HepG2 (cell line): ENCODE data around the gene UNC50. TPM values are rescaled to one million over a fixed set of nuclear protein-coding genes. Genes with fewer than 3 reads are reported as not detected.

Experiments
- HES4 ChIP-seq: sonication (generic); formaldehyde crosslinking; IDR thresholded peaks from 2 replicates; pipeline ENCODE4 v1.9.0; 2021; ENCODE audit warnings: mild to moderate bottlenecking, missing genetic modification reagents, borderline replicate concordance
- NPAS2 ChIP-seq: sonication (generic); formaldehyde crosslinking; IDR thresholded peaks from 2 replicates; pipeline ENCODE4 v1.8.0; 2022; ENCODE audit warnings: mild to moderate bottlenecking, missing genetic modification reagents, borderline replicate concordance
- RARA ChIP-seq: IDR thresholded peaks from 2 replicates; pipeline ENCODE4 v1.6.1; 2016; ENCODE audit warnings: missing genetic modification reagents, missing compliant biosample characterization
- ZBTB3 ChIP-seq: sonication (generic); formaldehyde crosslinking; IDR thresholded peaks from 2 replicates; pipeline ENCODE4 v1.4.0; 2020; ENCODE audit warnings: low read depth, mild to moderate bottlenecking, moderate library complexity, missing genetic modification reagents, borderline replicate concordance
- polyA plus RNA-seq, 8 experiments: library from polyadenylated mRNA; depleted of rRNA in 3 of 8; stranded (reverse) in 7 of 8; unstranded in 1 of 8; fragments of >200 nt; fragmentation: Illumina TruSeq in 4 of 8; extraction: Trizol in 4 of 8; gene quantifications; 2 replicates each; pipeline versions ENCODE4 v1.2.1 to v1.2.3, GENCODE V29; 2011 to 2016; ENCODE audit warnings: low read depth in 4 of 8, missing spikeins in 1 of 8, mixed read lengths in 1 of 8; ENCODE audit not compliant: insufficient read depth in 1 of 8
- total RNA-seq, 5 experiments: library from RNA; depleted of rRNA; stranded (reverse); fragments of >200 nt; fragmentation: Illumina TruSeq; extraction: Trizol; gene quantifications; 2 replicates each; pipeline ENCODE4 v1.2.3, GENCODE V29; 2016; ENCODE audit warnings: low read depth in 1 of 5
- TF ChIP-seq, protein P1 (sequence below): IDR thresholded peaks from 2 replicates; pipeline ENCODE4 v1.6.1; 2016; ENCODE audit warnings: mild to moderate bottlenecking, missing biosample characterization, missing genetic modification reagents
- TF ChIP-seq, protein P2 (sequence below): sonication (generic); formaldehyde crosslinking; IDR thresholded peaks from 2 replicates; pipeline ENCODE4 v1.5.1; 2020; ENCODE audit warnings: mild to moderate bottlenecking, missing genetic modification reagents, borderline replicate concordance
- TF ChIP-seq, protein P3 (sequence below): sonication (generic); formaldehyde crosslinking; IDR thresholded peaks from 2 replicates; pipeline ENCODE4 v1.5.1; 2020; ENCODE audit warnings: mild to moderate bottlenecking, missing genetic modification reagents, moderate library complexity
- TF ChIP-seq, protein P4 (sequence below): sonication (generic); formaldehyde crosslinking; IDR thresholded peaks from 2 replicates; pipeline ENCODE4 v1.4.0; 2020; ENCODE audit warnings: missing genetic modification reagents, mild to moderate bottlenecking, borderline replicate concordance
- TF ChIP-seq, protein P5 (sequence below): fragments of 450-650 bp; IDR thresholded peaks from 2 replicates; pipeline ENCODE4 v1.6.1; 2016
- TF ChIP-seq, protein P6 (sequence below): sonication (generic); formaldehyde crosslinking; IDR thresholded peaks from 2 replicates; pipeline ENCODE4 v1.5.1; 2020; ENCODE audit warnings: mild to moderate bottlenecking, moderate library complexity, missing genetic modification reagents

Gene UNC50
- total and polyA plus RNA-seq, 2 of the 13 experiments (the other 11 are each of a cell fraction or from before 2014, with no cell fraction given): 92.6 to 95.6 TPM

DNA sequence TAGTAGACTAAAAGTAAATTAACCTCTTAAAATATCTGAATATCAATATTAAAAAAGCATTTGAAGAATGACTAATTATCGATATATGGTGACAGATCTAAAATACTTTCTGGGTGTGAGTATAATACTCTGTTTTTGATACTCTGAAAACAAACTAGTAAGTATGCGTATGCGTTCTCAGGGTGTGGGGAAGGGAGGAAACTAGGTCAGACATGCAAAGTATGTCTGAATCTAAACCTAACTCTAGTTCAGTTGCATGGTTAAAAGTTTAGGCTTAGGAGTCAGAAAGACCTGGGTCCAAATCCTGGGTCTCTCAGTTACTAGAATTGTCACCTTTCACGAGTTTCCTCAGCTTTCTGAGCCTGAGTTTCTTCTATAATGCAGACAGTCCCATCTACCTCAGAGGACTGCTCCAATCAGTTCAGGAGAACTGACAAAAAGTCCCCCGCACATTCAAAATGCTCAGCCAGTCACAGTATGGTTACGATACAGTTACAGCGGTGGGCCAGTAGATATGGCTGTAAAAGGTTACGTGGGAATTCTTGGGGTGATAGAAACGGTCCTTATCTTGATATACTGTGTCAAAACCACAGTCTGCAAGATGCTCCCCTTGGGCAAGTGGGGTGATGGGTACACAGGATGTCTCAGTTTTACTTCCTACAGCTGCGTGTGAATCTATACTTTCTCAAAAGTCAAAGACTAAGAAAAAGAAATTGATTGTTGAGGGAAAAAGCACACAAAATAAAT, 29.2 kb downstream of the UNC50 start (continued):
- TF ChIP-seq, protein P1, sequence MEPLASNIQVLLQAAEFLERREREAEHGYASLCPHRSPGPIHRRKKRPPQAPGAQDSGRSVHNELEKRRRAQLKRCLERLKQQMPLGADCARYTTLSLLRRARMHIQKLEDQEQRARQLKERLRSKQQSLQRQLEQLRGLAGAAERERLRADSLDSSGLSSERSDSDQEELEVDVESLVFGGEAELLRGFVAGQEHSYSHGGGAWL (CRISPR knock-in tag): no peak
- TF ChIP-seq, protein P2, sequence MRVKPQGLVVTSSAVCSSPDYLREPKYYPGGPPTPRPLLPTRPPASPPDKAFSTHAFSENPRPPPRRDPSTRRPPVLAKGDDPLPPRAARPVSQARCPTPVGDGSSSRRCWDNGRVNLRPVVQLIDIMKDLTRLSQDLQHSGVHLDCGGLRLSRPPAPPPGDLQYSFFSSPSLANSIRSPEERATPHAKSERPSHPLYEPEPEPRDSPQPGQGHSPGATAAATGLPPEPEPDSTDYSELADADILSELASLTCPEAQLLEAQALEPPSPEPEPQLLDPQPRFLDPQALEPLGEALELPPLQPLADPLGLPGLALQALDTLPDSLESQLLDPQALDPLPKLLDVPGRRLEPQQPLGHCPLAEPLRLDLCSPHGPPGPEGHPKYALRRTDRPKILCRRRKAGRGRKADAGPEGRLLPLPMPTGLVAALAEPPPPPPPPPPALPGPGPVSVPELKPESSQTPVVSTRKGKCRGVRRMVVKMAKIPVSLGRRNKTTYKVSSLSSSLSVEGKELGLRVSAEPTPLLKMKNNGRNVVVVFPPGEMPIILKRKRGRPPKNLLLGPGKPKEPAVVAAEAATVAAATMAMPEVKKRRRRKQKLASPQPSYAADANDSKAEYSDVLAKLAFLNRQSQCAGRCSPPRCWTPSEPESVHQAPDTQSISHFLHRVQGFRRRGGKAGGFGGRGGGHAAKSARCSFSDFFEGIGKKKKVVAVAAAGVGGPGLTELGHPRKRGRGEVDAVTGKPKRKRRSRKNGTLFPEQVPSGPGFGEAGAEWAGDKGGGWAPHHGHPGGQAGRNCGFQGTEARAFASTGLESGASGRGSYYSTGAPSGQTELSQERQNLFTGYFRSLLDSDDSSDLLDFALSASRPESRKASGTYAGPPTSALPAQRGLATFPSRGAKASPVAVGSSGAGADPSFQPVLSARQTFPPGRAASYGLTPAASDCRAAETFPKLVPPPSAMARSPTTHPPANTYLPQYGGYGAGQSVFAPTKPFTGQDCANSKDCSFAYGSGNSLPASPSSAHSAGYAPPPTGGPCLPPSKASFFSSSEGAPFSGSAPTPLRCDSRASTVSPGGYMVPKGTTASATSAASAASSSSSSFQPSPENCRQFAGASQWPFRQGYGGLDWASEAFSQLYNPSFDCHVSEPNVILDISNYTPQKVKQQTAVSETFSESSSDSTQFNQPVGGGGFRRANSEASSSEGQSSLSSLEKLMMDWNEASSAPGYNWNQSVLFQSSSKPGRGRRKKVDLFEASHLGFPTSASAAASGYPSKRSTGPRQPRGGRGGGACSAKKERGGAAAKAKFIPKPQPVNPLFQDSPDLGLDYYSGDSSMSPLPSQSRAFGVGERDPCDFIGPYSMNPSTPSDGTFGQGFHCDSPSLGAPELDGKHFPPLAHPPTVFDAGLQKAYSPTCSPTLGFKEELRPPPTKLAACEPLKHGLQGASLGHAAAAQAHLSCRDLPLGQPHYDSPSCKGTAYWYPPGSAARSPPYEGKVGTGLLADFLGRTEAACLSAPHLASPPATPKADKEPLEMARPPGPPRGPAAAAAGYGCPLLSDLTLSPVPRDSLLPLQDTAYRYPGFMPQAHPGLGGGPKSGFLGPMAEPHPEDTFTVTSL: no peak
- TF ChIP-seq, protein P3, sequence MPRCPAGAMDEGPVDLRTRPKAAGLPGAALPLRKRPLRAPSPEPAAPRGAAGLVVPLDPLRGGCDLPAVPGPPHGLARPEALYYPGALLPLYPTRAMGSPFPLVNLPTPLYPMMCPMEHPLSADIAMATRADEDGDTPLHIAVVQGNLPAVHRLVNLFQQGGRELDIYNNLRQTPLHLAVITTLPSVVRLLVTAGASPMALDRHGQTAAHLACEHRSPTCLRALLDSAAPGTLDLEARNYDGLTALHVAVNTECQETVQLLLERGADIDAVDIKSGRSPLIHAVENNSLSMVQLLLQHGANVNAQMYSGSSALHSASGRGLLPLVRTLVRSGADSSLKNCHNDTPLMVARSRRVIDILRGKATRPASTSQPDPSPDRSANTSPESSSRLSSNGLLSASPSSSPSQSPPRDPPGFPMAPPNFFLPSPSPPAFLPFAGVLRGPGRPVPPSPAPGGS (CRISPR knock-in tag): no peak
- no peak for TF ChIP-seq RARA (CRISPR knock-in tag)
- TF ChIP-seq, protein P4, sequence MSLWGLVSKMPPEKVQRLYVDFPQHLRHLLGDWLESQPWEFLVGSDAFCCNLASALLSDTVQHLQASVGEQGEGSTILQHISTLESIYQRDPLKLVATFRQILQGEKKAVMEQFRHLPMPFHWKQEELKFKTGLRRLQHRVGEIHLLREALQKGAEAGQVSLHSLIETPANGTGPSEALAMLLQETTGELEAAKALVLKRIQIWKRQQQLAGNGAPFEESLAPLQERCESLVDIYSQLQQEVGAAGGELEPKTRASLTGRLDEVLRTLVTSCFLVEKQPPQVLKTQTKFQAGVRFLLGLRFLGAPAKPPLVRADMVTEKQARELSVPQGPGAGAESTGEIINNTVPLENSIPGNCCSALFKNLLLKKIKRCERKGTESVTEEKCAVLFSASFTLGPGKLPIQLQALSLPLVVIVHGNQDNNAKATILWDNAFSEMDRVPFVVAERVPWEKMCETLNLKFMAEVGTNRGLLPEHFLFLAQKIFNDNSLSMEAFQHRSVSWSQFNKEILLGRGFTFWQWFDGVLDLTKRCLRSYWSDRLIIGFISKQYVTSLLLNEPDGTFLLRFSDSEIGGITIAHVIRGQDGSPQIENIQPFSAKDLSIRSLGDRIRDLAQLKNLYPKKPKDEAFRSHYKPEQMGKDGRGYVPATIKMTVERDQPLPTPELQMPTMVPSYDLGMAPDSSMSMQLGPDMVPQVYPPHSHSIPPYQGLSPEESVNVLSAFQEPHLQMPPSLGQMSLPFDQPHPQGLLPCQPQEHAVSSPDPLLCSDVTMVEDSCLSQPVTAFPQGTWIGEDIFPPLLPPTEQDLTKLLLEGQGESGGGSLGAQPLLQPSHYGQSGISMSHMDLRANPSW: no peak
- TF ChIP-seq ZBTB3 (CRISPR knock-in tag): no peak
- no peak for TF ChIP-seq NPAS2 (CRISPR knock-in tag)
- TF ChIP-seq, protein P5, sequence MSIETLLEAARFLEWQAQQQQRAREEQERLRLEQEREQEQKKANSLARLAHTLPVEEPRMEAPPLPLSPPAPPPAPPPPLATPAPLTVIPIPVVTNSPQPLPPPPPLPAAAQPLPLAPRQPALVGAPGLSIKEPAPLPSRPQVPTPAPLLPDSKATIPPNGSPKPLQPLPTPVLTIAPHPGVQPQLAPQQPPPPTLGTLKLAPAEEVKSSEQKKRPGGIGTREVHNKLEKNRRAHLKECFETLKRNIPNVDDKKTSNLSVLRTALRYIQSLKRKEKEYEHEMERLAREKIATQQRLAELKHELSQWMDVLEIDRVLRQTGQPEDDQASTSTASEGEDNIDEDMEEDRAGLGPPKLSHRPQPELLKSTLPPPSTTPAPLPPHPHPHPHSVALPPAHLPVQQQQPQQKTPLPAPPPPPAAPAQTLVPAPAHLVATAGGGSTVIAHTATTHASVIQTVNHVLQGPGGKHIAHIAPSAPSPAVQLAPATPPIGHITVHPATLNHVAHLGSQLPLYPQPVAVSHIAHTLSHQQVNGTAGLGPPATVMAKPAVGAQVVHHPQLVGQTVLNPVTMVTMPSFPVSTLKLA: no peak
- TF ChIP-seq, protein P6, sequence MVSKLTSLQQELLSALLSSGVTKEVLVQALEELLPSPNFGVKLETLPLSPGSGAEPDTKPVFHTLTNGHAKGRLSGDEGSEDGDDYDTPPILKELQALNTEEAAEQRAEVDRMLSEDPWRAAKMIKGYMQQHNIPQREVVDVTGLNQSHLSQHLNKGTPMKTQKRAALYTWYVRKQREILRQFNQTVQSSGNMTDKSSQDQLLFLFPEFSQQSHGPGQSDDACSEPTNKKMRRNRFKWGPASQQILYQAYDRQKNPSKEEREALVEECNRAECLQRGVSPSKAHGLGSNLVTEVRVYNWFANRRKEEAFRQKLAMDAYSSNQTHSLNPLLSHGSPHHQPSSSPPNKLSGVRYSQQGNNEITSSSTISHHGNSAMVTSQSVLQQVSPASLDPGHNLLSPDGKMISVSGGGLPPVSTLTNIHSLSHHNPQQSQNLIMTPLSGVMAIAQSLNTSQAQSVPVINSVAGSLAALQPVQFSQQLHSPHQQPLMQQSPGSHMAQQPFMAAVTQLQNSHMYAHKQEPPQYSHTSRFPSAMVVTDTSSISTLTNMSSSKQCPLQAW (CRISPR knock-in tag): no peak
- no peak for TF ChIP-seq HES4 (CRISPR knock-in tag)
- TF ChIP-seq, all 625 proteins: peak for 0
